ENCODE measurements around the gene FUS. TPM values are rescaled to one million over a fixed set of nuclear protein-coding genes. Genes with fewer than 3 reads are reported as not detected.

Gene FUS
- total RNA-seq, 4 donors from 2014 or later = 24.0 to 45.1 (median 34.2) TPM

DNA sequence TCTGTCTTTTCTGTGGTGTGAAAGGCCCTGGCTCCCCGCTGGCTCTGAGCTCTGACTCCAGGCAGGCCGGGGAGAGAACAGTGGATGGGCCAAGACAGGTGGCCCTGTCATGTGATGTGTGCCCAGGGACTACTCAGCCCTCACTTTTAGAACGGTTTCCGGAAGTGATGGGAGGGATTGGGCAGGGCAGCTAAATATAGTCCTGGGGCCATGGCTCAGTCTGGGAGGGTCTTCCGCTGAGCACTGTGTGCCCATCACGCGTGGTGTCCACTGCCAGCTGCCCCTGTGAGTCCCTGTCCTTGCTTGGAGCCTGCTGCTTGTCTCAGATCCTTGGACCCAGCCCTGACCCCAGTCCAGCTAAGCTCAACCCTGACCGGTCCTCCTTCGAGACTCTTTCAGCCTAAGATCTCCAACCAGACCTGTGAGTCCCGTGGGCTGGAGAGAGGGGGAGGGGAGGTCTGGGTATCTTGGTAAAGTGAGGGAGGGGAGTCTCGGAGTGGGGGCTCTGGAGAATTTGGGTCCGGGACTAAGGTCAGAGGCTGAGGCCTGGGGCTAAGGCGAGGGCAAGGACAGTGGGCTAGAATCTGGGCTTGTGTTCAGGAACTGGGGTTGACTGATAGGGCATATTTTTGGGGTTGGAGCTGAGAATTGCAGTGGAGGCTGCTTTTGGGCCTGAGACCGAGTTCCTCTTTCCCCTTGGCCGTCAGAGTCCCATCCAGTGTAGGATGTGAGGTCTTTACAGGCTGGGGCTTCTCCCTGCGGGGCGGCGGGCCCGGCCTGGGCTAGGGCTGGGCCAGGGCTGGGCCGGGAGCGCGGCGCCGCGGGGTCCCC is 34.2 kb downstream of the FUS start, which contains the start of gene TRIM72:
TRIM72 (plus strand) TSS at position 243 of the 831 bp plus-strand sequence. CDS start 620 bp downstream, outside the sequence.
- Histone ChIP-seq H3K27me3 (peaks cover 0 to 68% (median 38%) of the 10 kb centered on the region in 4 donors), H3K27ac (replicated peaks in 1 of 4) (no peak within 1 kb of the TSS)
- intact Hi-C loops (cut with DNase I) = no loop called here

DNA sequence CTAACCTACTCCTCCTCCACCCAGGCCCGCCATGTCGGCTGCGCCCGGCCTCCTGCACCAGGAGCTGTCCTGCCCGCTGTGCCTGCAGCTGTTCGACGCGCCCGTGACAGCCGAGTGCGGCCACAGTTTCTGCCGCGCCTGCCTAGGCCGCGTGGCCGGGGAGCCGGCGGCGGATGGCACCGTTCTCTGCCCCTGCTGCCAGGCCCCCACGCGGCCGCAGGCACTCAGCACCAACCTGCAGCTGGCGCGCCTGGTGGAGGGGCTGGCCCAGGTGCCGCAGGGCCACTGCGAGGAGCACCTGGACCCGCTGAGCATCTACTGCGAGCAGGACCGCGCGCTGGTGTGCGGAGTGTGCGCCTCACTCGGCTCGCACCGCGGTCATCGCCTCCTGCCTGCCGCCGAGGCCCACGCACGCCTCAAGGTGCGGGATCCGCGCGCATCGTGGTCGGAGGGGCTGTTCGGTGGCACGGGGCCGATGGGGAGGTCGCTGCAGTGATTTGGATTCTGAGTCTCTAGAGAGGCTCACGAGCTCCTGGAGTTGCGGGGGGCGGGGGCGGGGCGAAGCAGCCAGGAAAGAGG is 34.9 kb downstream of the FUS start:
- intact Hi-C loops (cut with DNase I) = no loop called here
- DNase-seq (ENCODE audit: extremely low spot score) = no peak
- Histone ChIP-seq H3K27me3 (peaks cover 0 to 75% (median 42%) of the 10 kb centered on the region in 4 donors), H3K27ac (replicated peaks in 1 of 4) (no peak overlapping the region), H3K9me3 (no peaks in the 10 kb centered on the region), H3K36me3 (no peaks in the 10 kb centered on the region), H3K4me1 (peaks cover 25 to 29% (median 28%) of the 10 kb centered on the region in 4 donors), H3K4me3 (peak overlapping the region; percentile 45 to 62 (median 50))
- TF ChIP-seq EP300 (IDR thresholded peaks at IDR 0.05) (no peak), POLR2AphosphoS5 (IDR thresholded peaks at IDR 0.05) (no peak), POLR2A (IDR thresholded peaks at IDR 0.05; ENCODE audit: low read depth) (no peak)
- TF ChIP-seq, protein P1, sequence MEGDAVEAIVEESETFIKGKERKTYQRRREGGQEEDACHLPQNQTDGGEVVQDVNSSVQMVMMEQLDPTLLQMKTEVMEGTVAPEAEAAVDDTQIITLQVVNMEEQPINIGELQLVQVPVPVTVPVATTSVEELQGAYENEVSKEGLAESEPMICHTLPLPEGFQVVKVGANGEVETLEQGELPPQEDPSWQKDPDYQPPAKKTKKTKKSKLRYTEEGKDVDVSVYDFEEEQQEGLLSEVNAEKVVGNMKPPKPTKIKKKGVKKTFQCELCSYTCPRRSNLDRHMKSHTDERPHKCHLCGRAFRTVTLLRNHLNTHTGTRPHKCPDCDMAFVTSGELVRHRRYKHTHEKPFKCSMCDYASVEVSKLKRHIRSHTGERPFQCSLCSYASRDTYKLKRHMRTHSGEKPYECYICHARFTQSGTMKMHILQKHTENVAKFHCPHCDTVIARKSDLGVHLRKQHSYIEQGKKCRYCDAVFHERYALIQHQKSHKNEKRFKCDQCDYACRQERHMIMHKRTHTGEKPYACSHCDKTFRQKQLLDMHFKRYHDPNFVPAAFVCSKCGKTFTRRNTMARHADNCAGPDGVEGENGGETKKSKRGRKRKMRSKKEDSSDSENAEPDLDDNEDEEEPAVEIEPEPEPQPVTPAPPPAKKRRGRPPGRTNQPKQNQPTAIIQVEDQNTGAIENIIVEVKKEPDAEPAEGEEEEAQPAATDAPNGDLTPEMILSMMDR (IDR thresholded peaks at IDR 0.05) = no peak
- no CpG with 5 or more reads among the region's 58 CpGs for WGBS

More for the DNA sequence above, 34.2 kb downstream of the FUS start, which contains the start of gene TRIM72:
- Histone ChIP-seq H3K4me1 (peaks cover 25 to 29% (median 28%) of the 10 kb centered on the region in 4 donors), H3K4me3 (peak within 1 kb of the TSS; percentile 45 to 62 (median 50)), H3K9me3 (no peaks in the 10 kb centered on the region), H3K36me3 (no peaks in the 10 kb centered on the region)
- TF ChIP-seq POLR2A (IDR thresholded peaks at IDR 0.05; ENCODE audit: low read depth) = peak; percentile 41
- TF ChIP-seq, protein P1 (IDR thresholded peaks at IDR 0.05) = no peak
- 73% methylated on average over 17 of the region's 25 CpGs for WGBS
- DNase-seq (ENCODE audit: extremely low spot score) = no peak

DNA sequence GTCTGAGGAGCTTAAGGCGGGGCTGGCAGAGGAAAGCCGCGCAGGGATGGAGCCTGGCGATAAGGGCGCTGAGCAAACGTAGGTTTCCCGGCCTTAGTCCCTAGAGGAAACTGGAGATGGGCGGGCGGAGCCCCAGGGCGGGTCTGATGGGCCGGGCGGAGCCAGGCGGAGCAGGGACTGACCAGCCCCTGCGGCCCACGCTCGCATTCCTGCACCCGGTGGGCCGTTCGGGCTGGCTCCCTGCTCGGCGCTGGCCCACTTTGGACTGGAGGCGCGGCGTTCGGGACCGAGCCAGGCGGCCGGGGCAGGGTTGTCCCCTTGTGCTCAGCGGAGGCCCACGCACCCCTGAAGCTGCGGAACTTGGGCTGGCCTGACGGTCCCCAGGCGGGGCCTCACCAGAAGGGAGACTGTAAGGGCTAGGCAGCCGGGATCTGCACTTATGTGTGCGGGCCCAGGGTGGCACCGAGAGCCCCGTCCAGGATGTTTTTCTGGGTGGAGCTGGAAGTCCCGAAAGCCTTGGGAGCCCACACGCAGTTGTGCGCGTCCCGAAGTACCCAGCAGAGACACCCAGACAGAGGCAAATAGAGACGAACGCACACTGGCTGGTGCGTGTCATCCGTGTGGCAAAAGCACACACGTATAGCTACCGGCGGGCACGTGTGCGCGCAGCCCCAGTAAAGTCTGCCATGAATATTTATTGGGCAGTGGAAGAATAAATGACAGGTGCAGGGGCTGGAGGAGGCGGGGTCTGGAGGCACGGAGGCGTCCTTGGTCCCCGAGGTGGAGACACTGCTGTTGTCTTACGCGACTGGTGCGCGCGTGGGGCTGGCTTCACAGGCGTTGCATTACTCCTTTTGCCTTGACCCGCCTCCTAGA is 35.6 kb downstream of the FUS start:
- DNase-seq (ENCODE audit: extremely low spot score) = no peak
- peaks cover 0 to 83% (median 44%) of the 10 kb centered on the region in 4 donors for H3K27me3 ChIP-seq
- intact Hi-C loops (cut with DNase I) = no loop called here
- no peaks in the 10 kb centered on the region for H3K36me3 ChIP-seq
- H3K4me1 ChIP-seq = peaks cover 25 to 29% (median 28%) of the 10 kb centered on the region in 4 donors
- H3K4me3 ChIP-seq = peak overlapping the region; percentile 45 to 62 (median 50)
- no peak overlapping the region for H3K27ac ChIP-seq (replicated peaks in 1 of 4)
- TF ChIP-seq POLR2A (IDR thresholded peaks at IDR 0.05; ENCODE audit: low read depth) (peak; percentile 23), POLR2AphosphoS5 (IDR thresholded peaks at IDR 0.05) (no peak)
- 1% methylated on average over 27 of the region's 63 CpGs for WGBS
- H3K9me3 ChIP-seq = no peaks in the 10 kb centered on the region

DNA sequence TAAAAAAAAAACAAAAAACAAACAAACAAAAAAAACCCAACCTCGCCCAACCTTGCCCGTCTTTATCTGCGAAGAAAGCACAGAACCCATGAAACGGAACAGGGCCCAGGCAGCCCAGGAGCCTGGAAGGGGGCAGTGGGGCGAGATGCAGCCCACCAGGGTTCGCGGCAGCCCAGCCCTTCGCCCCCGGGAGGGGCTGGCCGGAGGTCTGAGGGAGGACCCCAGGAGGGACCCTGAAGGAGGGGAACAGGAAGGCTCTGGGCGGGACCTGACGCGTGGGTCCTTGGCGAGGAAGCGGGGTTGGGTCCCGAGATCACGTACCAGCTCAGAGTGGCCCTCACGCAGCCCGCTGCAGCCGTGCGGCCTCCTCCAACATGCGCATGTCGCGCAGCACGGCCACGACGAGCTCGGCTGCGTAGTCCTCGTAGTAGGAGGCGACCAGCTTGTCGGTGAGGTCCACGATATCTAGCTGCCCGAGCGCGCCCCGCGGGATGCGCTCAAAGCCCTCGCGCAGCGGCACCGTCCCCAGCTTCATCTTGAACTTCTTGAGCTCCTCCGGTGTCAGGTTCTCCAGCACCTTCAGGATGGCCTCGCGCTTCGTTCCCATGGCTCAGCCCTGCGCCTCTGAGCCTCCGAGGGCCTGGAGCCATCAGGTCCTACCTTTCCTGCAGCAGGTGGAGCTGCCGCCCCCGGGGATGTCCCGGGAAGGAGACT is 36.6 kb downstream of the FUS start, which contains the start of gene PYDC1:
PYDC1 (minus strand) TSS at position 714 of the 714 bp plus-strand sequence; CDS start at position 607, 107 bp downstream.
- 3% methylated on average over 29 of the region's 52 CpGs for WGBS
- no peaks in the 10 kb centered on the region for H3K36me3 ChIP-seq
- peak within 1 kb of the TSS; percentile 45 to 62 (median 50) for H3K4me3 ChIP-seq
- no peaks in the 10 kb centered on the region for H3K9me3 ChIP-seq
- no peak within 1 kb of the TSS for H3K27ac ChIP-seq (replicated peaks in 1 of 4)
- H3K4me1 ChIP-seq = peaks cover 25 to 29% (median 28%) of the 10 kb centered on the region in 4 donors
- intact Hi-C loops (cut with DNase I) = no loop called here
- peaks cover 0 to 93% (median 44%) of the 10 kb centered on the region in 4 donors for H3K27me3 ChIP-seq
- TF ChIP-seq EP300 (IDR thresholded peaks at IDR 0.05) (no peak), POLR2AphosphoS5 (IDR thresholded peaks at IDR 0.05) (no peak), POLR2A (IDR thresholded peaks at IDR 0.05; ENCODE audit: low read depth) (no peak)
- TF ChIP-seq, protein P1 (IDR thresholded peaks at IDR 0.05) = no peak
- DNase-seq (ENCODE audit: extremely low spot score) = no peak
